Fibroblast of gingiva (primary cell): ENCODE results near the gene TREH.

Source experiments
- DNase-seq: peaks from one replicate; pipeline ENCODE4 v3.0.0-alpha.2; 2011; ENCODE audit warnings: low read depth

Gene TREH

GRCh38 chr11:118610225-118610772 is 69.2 kb downstream of the TREH start:
- no peak for DNase-seq

- no peak for DNase-seq
Observed at GRCh38 chr11:118609380-118610224, 69.8 kb downstream of the TREH start.

- DNase-seq = peak; percentile 88
Observed at GRCh38 chr11:118608360-118609227, 70.9 kb downstream of the TREH start.

- DNase-seq = peak; percentile 71
Observed at GRCh38 chr11:118607401-118608359, 71.8 kb downstream of the TREH start, which contains the start of gene PHLDB1. Gene PHLDB1 (plus strand): TSS chr11:118607615. CDS start chr11:118613837, 6,222 bp downstream.
